OCI-M2 (cell line): ENCODE results near the gene ESR1.
"Not testable (repeated sequence)": the region's sequence is repeated elsewhere in the genome, so short reads cannot be mapped to it uniquely, and the experiment has no call there.

ENCODE experiments used
- DNase-seq: peaks from one replicate; lab custom pipeline; 2025; ENCODE audit not compliant: unreplicated experiment; lab: John Stamatoyannopoulos, UW

Gene ESR1

DNA sequence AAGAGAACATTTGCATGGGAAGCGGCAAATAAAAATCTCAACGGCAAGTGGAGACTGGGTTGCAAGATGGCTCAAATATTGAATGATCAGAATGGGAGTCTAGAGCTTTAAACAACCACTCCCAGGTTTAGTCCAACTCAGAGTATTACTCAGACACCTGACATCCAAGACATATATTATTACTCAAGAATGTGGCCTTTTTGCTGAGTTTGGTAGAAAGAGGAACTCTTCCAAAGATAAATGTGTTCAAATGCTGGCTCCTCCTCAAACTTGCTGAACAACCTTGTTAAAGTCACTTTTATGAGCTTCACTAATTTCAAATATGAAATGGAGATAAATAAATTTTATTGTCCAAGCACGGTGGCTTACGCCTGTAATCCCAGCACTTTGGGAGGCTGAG lies 77.8 kb downstream of the ESR1 start:
- no peak for DNase-seq

DNA sequence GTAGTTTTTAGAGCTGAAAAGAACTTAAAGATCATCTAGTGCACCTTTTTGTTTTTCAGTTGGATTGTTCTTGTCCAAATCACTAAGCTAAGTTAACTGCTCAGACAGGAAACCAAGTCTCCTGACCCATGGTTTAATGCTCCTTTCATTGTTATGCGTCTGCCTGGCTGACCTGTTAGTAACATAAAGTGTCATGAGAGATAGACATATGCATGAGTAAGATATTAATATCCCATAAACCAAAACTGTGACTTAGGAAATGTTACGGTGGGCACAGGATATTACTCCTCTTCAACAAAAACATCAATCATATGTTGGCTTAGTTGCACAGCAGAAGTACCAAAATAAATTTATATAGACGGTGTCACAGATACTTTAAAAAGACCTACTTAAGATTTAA lies 84.0 kb downstream of the ESR1 start:
- DNase-seq = no peak

DNA sequence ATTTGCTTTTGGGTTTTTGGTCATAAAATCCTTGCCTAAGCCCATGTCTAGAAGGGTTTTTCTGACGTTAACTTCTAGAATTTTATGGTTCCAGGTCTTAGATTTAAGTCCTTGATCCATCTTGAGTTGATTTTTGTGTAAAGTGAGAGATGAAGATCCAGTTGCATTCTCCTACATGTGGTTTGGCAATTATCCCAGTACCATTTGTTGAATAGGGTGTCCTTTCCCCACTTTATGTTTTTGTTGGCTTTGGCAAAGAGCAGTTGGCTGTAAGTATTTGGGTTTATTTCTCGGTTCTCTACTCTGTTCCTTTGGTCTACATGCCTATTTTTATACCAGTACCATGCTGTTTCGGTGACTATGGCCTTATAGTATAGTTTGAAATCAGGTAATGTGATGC lies 86.9 kb downstream of the ESR1 start:
- not testable (repeated sequence) for DNase-seq

DNA sequence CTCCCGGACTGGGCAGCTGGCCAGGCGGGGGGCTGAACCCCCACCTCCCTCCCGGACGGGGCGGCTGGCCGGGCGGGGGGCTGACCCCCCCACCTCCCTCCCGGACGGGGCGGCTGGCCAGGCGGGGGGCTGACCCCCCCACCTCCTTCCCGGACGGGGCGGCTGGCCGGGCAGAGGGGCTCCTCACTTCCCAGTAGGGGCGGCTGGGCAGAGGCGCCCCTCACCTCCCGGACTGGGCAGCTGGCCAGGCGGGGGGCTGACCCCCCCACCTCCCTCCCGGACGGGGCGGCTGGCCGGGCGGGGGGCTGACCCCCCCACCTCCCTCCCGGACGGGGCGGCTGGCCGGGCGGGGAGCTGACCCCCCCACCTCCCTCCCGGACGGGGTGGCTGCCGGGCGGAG lies 91.7 kb downstream of the ESR1 start:
- DNase-seq = not testable (repeated sequence)

DNA sequence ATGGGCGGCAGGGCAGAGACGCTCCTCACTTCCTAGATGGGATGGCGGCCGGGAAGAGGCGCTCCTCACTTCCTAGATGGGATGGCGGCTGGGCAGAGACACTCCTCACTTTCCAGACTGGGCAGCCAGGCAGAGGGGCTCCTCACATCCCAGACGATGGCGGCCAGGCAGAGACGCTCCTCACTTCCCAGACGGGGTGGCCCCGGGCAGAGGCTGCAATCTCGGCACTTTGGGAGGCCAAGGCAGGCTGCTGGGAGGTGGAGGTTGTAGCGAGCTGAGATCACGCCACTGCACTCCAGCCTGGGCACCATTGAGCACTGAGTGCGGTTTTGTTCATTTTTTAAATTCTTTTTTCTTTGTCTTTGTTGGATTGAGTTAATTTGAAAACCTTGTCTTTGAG lies 92.3 kb downstream of the ESR1 start:
- not testable (repeated sequence) for DNase-seq

DNA sequence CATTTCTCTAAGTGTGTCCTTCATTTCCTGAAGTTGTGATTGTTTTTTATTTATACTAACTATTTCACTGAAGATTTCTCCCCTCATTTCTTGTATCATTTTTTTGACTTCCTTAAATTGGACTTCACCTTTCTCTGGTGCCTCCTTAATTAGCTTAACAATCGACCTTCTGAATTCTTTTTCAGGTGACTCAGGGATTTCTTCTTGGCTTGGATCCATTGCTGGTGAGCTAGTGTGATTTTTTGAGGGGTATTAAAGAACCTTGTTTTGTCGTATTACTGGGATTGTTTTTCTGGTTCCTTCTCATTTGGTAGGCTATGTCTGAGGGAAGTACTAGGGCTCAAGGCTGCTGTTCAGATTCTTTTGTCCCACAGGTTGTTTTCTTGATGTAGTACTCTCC lies 92.8 kb downstream of the ESR1 start:
- no peak for DNase-seq

DNA sequence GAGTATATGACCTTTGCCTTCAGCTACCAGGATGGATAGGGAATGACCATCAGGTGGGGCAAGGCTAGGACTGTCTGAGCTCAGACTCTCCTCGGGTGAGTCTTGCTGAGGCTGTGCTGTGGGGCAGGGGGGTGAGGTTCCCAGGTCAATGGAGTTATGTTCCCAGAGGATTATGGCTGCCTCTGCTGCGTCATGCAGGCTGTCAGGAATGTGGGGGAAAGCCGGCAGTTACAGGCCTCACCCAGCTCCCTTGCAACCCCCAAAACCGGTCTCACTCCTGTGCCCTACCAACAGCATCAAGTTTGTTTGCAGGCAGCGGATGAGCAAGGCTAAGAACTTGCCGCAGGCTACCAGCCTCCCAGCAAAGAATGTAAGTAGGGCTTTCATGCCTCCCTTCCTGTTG lies 93.5 kb downstream of the ESR1 start:
- no peak for DNase-seq

DNA sequence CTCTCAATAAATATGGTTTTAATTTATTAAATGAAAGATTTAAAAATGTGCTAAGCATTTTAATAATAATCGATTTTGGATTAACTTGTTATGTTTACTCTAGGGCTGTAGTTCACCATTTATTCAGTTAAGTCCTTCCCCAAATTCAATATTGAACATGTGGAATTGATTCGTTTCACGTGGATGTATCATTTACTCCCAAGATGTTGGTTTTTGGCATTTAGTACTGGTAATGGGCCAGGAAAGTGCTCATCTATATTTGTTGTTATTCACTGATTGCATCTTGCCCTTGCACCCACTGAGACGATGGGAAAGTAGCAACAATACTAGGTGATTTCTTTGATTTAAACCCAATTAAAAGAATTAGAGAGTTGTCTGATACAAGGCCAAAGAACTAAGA lies 97.1 kb downstream of the ESR1 start:
- no peak for DNase-seq

DNA sequence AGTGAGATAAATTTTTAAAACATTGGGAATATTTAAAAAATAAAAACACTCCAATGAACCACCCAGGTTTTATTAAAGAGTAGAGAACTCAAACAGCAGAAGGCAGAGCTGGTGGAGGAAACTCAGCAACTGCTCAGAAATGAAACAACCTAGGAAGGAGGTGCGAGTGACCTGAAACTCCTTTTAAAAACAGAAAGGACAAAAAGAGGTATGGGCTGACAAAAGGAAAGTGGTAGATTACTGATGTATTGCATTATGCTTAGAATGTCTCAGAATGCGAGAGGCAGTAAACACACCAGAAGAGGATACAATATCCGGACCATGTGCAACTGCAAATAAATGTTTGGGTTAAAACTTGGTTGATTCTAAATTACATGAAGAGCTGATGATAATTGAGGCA lies 97.6 kb downstream of the ESR1 start:
- DNase-seq = no peak

DNA sequence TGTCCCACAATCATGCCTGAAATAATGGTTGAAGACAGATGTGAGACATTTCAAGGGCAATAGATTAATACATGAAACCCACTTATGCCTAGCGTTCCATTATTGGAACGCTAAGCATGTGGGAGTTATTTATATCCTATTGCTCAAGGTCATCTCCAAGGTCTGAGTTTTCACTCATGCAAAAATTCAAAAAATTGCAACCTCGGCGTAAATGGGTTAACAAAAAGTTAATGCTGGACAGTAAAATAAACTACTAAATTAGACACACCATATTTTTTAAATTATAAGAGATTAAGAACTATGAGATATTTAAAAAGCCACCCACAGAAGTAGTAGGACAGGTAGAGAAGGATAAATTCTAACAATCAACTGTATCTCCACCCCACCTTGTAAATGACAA lies 98.4 kb downstream of the ESR1 start:
- no peak for DNase-seq

DNA sequence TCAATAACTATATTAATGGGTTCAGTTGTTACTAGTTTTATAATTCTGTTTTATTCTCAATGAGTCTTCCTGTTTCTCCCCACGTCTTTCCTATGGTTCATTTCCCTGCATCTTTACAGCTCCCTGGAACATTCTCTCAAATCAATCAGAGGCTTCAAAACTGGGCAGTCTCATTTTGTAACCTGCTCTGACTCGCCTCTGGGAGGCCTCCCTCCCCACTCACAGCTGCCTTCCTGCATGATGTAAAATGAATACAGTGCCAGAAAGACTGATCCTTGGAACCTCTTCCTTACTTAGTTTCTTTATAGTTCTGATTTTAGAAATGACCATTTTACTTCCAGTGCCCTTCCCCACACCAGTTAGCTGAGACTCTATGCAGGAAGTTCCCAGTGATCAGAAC lies 103.9 kb downstream of the ESR1 start:
- DNase-seq = no peak

DNA sequence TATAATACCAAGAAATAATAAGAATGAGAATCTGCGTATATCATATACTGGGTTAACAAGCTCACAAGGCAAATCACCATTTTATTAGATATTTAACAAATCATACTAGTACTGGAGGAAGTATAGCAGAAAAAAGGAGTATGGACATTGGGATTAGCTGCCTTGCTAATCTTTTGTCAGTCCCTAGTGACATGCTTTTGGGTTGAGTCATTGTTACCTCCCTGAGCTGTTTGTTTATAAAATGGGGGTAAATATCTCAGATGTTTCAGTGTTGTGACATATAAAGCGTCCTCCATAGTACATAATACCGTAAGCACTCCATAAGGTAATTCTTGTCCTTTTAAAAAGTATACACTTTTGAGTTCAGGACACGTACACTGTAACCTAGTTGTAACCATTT lies 107.0 kb downstream of the ESR1 start:
- DNase-seq = no peak

DNA sequence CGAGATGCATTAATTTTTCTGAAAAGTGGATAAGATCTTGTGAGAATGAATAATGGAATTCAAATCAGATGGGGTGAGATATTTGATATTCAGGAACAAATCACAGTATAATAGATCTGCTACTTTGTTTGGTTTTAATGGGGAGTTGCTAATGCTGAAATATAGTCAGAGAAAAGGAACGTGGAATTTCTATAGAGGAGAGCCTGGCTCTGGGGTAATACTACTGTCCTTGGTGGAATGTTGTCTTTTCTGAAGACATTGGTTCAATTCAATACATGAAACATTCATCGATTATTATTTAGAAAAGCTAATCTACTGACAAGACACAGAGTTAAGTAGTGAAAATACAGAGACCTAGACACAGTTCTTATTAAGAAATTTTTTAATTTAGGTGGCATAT lies 108.6 kb downstream of the ESR1 start:
- DNase-seq = no peak

DNA sequence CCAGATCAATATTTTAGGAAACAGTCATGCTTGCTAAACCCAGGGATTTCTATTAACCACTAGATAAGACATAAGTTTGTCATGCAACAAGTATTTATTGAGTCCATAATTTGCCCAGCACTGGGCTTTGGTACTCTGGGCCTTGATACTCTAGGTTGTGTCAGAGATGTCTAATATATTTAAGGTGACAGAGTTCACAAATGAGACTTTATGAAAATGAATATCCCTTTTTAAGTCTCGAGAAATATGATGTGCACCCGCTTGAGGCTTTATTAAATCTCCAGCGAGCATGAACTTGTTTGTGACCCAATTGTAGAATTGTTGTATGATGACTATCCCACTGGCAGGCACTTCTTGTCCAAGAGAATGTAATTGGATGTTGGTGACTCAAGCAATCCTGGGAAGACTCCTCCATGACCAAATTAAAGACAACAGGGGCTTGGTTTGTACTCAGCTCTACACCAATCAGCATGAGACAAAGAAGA lies 109.2 kb downstream of the ESR1 start:
- no peak for DNase-seq

DNA sequence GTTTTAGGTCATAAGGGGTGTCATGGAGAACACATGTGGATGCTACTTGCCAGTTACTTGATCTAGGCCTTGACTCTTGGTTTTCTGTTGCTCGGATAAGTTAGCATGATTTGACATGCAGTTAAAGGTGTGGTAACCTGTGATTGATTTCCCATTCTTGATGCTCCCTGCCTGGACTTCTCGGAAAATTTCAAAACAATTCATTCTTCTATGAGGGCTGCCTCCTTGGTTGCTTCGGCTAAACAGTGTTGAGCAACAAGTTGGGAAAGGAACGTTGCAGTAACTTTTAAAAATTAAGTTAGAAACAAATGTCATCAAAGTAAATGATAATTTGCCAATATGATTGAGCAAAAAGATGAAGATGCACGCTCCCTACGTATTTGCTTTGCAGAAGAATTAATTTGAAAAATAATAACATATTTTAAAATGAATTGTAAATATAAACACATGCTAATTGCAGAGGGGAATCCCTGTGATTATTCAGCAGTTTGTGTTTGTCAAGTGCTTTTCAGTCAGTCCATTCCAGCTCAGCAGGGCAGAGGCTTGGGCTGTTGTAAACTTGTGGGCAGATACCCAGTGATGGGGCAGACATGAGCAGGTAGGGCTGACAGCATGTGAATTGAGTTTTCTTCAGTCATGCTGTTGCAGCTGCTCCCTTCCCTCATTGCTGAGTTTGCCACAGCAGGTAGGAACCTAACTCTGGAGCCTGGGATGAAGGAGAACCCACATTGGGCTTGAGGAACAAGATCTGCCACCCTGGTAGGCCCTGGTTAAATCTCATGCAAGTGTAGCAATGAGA lies 110.2 kb downstream of the ESR1 start:
- DNase-seq = no peak

DNA sequence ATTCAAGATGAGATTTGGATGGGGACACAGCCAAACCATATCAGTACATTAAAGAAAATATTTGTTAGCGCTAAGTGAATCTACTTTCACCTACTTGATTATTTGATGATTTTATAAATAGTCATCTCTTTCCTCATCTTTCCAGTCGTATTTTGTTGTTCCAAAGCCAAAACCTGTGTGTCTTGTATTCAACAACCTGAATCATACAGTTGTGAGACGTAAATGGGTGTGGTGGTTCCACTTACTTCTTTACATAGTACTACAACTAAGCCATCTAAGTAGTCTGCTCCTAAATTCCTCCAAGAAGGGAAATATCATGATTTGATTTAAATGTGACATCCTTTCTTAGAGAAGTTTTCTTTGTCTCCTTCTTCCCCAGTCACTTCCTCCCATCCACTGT lies 132.8 kb downstream of the ESR1 start:
- no peak for DNase-seq

DNA sequence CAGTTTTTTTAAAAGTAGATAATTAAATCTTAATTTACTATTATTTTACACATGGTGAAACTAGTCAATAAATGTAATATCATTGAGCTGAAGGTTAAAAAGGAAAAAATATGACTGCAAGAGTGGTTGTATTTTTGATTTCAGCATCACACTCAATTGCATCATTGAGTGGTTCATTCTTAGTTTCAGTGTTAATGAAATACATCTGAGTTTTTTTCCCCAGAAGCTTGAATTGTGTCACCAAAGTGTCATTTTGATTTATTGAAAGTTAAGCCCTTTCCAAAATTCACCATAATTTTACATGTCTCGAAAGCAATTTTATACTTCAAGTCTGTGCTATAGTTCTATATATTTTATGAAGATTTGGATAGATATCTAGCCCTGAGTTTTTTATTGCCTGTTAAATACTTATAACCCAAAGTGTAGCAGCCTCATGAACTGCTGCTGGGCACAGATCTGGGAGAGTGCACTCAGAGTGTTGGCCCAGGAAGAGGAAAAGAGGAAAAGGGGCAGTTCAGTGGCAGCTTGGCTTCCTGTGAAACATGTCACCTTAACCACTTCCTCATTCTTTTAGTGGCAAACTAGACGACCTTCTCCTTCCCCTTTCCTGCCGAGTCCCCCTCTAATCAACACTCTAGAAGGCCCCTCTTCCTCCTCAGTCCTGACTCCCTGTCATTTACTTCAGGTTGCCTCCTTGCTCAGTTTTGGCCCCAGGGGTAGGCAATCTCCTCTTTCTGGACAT lies 140.7 kb downstream of the ESR1 start:
- no peak for DNase-seq

DNA sequence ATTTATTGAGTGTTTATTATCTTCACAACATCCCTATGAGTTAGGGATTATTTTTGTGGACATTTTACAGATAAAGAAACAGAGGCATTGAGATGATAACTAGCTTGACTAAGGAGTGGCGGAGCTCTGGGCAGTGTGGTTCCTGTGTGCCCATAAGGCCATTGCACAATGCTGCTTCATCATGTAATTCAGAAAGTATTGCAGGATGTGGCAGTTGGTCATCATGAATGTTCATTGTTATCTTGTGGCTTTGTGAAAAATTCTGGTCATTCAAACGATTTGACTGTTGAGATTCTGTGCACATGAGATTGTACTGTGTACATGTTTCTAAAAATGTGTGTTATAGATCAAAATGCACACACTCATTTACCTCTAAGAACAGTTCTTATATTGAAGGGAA lies 150.8 kb downstream of the ESR1 start:
- DNase-seq = no peak

DNA sequence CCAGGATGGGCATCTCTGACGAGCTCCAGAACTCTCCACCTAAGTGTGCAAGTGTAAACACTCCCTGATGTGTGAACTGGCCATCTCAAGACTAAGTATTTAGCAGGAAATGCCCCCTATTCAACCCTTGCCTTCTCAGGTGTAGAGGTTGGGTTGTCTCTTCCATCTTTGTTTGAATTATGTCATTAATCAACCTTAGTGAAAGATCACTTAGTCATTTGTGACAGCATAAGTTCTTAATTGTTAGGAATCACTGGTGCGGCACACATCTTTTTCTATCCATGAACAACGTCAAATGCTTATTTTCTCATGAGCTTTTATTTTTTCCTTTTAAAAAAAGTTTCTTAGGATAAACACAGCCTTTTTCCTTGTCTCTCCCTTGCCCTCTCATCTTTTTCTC lies 151.6 kb downstream of the ESR1 start:
- DNase-seq = no peak

DNA sequence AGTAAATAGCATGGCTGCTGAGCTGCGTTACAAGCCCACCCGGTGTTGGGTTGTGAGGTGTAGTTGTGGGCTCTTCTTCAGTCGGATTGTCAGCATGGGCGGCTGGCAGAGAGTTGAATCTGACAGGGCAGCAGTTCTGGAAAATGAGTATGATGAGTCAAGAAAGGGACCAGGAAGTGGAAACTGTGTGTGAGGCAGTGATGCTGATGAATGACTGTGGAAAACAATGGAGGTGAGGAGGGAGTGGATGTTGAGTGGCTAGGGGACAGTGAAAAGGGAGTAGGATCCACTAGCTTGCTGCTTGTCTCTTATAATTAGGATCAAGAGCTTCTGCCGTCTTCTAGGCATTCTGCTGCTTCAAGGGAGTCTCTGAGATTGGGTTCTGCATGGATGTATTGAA lies 154.3 kb downstream of the ESR1 start:
- DNase-seq = no peak

DNA sequence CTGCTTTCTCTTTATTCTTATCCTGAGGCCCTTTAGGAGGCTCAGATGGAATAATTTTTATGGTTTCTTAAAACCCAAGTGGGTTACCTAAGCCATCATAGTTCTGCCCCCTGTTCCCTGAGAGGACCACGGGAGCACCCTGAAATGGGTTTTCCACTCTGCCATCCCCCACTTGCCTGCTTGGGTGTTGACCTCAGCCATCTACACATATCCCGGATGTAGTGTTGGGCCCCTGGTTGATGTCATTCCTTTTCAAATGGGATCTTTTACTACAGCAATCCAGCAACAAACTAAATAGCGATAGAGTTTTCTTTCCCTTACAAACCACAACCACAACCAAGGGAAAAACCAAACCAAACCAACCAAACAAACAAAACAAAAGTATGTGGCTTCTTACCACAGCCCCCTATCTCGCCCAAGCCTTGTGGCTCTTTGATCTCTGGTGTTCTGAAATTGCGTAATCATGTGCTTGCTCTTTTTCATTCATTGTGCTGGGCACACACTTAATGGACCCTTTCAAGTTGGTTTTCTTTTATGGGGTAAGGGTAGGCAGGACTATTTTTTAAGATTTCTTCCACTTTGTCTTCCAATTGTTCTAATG lies 154.9 kb downstream of the ESR1 start:
- DNase-seq = no peak

DNA sequence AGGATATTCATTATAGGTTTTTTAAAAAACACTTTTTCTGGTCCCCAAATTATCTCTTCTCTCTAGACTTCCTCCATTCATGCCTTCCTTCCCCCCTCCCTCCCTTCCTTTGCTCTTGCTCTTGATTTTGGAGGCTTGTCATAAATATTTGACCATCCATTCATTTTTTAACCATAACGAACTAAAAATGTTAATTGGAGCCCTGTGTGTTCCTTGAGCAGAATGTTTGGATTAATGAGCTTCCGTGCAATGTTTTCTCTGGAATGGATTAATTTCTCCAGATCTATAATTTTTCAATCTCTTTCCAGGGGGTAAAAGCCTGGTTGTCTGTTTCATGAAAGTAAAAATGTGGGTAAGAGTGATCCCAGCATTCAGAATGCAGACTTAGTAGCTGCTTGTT lies 155.5 kb downstream of the ESR1 start:
- DNase-seq = no peak
